ENCODE results near the gene LECT2.

The LECT2 gene

DNA sequence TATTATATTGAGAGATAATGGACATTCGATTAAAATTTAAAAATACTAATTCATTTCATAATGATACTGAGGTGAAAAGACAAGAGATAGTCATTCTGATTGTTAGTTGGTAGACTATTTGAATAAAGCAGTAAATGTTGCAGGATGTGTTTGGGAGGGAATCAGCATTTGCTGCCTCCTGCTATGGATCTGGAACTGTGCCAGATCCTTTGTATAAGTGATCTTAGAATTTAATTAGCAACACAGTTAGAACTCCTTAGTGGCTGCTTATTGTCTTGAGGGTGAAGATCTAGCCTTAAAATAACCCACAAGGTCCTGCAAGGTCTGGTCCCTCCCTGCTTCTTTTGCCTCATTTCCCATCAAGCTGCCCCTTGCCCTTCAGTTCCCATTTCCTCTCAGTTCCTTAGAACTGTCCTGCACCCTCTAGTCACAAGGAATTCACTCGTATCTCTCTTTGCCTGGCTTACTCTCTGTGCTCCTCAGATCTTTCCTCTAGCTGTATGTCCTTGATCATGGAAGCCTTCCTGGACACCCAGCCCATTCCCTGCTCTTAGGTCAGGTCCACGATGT, 12.5 kb downstream of the LECT2 start:
- TF ChIP-seq, protein P1, sequence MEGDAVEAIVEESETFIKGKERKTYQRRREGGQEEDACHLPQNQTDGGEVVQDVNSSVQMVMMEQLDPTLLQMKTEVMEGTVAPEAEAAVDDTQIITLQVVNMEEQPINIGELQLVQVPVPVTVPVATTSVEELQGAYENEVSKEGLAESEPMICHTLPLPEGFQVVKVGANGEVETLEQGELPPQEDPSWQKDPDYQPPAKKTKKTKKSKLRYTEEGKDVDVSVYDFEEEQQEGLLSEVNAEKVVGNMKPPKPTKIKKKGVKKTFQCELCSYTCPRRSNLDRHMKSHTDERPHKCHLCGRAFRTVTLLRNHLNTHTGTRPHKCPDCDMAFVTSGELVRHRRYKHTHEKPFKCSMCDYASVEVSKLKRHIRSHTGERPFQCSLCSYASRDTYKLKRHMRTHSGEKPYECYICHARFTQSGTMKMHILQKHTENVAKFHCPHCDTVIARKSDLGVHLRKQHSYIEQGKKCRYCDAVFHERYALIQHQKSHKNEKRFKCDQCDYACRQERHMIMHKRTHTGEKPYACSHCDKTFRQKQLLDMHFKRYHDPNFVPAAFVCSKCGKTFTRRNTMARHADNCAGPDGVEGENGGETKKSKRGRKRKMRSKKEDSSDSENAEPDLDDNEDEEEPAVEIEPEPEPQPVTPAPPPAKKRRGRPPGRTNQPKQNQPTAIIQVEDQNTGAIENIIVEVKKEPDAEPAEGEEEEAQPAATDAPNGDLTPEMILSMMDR (conservative IDR thresholded peaks at IDR 0.05; ENCODE audit: low read depth, low read length): no peak

DNA sequence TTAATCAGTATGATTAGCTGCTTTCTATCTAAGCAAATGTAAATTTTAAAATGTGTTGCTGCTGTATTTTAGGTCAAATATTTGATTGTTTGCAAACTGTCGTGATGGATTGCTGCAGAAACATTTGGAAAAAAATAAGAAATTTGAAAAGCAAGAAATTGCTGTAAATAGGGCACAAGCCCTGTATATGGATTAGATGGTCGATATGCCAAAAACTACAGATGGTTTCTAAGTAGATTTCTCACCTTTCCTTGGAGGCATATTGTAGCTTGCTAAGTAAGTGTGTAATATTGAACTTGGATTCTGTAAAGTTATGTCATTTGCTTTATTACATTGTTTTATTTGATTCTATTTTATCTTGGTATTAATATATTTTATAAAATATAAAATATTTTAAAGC, 13.1 kb downstream of the LECT2 start:
- no peak overlapping the region for H3K4me3 ChIP-seq (ENCODE audit: low read depth, low read length)
- no peak for DNase-seq (ENCODE audit: low read depth)
- TF ChIP-seq, protein P1 (conservative IDR thresholded peaks at IDR 0.05; ENCODE audit: low read depth, low read length): no peak

More for the DNA sequence above, 12.5 kb downstream of the LECT2 start:
- DNase-seq (ENCODE audit: low read depth): no peak
- H3K4me3 ChIP-seq (ENCODE audit: low read depth, low read length): no peak overlapping the region

DNA sequence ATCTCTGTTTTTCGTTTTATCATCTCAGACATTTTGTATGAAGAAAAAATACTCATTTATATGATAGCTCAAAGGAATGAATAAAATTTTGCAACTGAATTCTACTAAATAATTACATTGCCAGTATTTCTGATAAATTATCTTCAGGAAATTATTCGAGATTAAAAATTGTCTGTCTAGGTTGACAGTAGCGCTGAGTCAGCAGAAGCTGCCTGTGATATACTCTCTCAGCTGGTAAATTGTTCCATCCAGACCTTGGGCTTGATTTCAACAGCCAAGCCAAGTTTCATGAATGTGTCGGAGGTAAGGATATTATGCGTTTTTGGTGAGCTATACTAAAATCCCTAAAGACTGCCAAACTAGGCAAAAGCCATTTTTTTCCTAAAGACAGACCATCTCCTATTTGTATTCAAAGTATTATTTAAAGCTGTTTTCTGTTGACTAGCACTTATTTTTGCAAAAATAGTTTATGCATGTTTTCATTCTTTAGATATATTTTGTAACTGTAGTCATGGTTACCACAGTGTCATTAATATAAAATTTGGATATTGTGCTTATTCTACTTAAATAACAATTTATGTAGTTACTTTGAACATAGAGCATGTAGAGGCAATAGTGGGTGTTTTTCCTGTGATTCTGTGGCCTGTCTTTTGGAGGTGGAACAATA, 17.4 kb downstream of the LECT2 start:
- DNase-seq (ENCODE audit: low read depth): no peak
- H3K4me3 ChIP-seq (ENCODE audit: low read depth, low read length): no peak overlapping the region
- TF ChIP-seq, protein P1 (conservative IDR thresholded peaks at IDR 0.05; ENCODE audit: low read depth, low read length): no peak

DNA sequence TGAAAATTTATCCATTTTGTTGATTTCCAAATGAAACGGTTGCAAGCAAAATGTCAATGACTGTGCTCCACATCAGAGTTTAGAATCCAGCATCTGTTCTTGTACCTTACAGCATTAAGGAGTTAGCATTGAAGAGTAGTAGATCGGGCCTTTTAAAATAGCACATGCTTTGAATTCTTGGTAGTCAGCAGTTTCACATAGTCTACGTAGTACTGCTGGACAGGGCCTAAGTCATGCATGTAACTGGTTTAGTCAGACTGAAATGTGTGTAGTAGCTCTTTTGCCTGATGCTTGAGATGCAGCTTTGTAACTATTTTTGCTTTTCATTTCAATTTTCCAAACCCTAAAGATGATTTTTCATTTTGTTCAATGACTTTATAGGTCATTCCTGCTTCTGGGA, 19.8 kb downstream of the LECT2 start:
- TF ChIP-seq, protein P1 (conservative IDR thresholded peaks at IDR 0.05; ENCODE audit: low read depth, low read length): no peak
- peak; percentile 71 for DNase-seq (ENCODE audit: low read depth)

DNA sequence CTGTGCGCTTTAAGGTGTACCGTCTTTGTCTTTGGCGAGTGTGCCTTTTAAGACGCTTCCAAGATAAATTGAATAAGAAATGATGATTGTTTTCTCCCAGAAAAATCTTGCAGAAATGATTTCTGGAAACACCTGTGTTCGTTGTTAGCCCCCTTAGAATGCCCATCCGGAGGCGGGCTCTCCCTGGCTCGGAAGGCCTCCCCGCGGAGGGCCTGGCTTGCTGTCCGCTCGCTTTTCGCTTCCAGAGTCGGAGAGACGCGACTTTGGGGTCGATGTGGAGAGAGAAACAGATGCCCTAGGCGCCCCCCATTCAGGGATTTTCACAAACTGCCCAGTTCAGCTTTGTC, 23.9 kb downstream of the LECT2 start:
- no peak overlapping the region for H3K4me3 ChIP-seq (ENCODE audit: low read depth, low read length)
- TF ChIP-seq, protein P1 (conservative IDR thresholded peaks at IDR 0.05; ENCODE audit: low read depth, low read length): no peak
- DNase-seq (ENCODE audit: low read depth): no peak

More for the DNA sequence above, 19.8 kb downstream of the LECT2 start:
- H3K4me3 ChIP-seq (ENCODE audit: low read depth, low read length): no peak overlapping the region

DNA sequence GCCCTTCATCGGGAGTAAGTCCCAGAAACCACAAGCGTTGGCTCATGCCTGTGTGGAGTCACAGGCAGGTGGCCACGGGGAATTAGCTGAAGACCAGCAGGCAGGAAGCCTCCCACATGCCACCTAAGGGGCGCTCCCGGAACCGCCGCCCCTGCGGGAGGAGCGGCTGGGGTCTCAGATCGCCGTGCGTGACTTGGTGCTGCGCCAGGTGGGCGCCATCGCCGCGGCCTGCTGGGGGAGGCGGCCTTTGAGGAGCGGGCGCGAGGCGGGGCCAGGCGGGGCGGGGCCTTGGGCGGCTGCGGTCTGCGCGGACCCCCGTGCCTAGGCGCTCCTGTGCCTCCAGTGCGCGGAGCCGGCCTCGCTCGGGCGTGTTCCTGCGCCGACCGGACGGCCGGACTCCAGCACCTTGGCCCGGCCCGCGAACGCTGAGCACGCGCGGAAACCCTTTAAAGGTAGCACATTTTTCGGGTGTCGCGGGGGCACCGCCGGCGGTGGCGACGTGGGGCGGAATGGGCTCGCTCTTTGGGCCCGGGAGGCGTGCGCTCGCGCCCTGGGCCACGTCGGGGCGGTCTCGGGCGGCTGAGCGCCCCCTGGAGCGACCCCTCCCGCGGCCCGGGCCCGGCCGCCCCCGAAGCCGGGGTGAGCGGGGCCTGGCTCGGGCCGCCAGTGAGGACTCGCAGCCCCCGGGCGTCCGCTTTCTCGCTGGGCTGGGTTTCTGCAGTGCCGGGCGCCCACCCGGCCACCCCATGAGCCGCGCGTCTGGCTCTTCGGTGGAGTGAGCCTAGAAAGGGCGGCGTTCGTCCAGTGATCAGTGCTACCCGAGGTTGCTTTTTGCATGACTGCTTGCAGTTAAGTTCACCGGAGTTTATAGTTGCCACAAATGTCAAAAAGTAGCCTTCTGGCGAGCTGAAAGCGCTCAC, 24.5 kb downstream of the LECT2 start:
- H3K4me3 ChIP-seq (ENCODE audit: low read depth, low read length): peak overlapping the region; percentile 22
- DNase-seq (ENCODE audit: low read depth): no peak
- TF ChIP-seq, protein P1 (conservative IDR thresholded peaks at IDR 0.05; ENCODE audit: low read depth, low read length): no peak
